ENCODE data around the gene ZNF467.

Gene ZNF467

DNA sequence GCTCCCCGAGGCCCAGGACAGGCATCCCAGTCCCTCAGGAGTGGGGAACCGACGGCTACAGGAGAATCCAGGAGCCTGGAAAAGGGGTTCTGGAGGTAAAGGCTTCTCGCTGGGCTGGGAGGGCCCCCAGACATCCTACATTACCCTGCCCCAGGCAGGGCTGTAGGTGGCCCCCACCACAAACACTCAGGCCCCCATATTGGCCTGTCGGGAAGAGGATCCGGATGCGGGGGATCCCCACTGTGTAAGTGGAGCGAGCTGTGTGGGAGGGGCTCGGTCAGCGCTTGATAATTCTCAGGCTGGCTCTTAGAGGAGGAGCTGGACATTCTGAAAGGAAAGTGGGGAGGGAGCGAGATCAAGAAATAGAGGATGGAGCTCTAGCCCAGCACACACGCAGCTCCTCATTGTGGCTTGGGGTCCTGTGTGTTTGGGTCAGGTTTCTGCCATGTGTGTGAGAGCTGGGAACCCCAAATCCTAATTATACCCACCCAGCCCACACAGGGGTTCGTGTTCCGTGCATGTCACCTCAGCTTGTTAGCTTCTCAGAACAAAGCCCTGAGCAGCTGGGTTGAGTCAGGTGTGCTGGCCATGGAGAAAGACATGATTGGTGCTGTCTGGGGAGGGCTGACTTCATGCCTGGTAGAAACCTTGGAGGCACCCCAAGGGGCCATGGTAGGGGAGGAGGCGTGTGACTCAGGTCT lies 49.4 kb downstream of the ZNF467 start:
- no peak for FAIRE-seq

DNA sequence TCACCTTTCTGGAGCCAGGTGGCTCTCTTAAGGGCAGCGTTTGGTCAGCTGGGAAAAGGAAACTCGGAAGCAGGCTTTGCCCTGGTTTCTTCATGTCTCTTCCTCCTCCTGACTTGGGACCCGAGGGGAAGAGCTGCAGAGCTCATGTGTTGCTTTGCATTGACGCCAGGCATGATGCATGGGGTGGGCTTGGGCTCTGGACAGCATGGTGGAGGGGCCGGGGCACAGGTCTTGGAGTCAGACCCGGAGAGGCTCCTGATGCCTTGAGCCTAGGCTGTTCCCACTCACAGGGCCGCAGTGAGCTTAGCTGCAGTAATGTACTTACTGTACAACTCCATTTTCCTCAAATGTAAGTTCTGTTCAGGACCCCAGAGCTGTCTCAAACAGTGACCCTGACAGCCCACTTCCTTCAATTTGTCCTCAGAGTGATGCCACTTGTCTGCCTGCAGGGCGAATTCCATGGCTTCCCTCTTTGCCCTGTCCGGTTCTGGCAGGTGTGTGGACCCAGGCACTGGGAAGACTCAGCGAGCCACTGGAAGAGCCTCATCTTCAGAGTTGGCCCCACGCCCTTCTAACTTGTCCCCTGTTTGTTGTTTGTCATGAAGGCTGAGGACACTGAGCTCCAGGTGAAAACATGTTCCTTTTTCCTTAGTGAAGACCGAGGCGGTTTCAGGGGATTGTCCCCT lies 50.2 kb downstream of the ZNF467 start:
- FAIRE-seq = no peak

DNA sequence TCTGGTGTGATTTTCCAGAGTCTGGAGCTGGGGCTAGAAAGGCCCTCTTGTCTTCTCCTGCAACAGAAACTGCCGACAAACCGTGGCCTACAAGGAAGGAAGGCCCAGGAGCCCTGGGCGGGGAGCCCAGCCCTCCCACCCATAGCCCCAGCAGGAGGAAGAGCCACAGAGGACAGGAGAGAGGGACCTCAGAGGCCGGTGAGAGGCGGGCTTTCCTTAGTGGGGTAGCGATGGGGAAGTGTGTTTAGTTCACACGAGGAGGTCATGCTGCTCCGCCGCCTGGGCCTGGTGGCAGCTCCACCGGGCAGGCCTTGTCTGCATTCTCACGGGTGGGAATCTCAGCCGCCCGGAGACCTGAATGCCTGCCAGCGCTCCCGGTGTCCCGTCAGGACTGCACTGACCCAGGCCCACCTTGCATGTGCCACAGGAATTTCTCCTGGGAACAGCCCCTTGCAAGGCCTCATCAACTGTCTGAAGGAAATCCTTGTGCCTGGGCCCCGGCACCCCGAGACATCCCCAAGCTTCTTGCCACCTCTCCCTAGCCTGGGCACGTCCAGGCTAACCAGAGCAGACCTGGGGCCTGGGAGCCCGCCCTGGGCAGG lies 50.9 kb downstream of the ZNF467 start:
- FAIRE-seq = no peak

DNA sequence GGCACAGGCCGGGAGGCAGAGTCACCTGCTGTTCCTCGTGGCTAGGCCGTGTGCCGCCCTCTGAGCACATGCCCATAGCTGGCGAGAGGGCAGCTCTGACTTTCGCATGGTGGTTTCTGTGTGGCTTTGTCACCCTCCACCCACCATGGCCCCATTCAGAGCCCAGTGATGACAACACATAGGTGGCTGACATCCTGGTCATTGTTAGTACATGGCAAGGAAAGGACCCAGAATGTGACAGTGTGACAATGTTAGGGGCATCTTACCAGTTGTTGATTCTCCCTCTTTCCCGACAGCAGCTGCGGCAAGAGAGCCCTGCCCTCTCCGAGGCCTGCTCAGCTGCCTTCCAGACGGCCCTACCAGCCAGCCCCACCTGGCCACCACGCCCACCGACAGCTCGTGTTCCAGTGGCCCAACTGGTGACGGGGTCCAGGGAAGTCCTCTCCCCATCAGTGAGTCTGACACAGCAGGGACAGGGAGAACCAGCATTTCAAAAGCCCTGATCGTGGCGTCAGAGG lies 52.2 kb downstream of the ZNF467 start:
- FAIRE-seq = no peak

DNA sequence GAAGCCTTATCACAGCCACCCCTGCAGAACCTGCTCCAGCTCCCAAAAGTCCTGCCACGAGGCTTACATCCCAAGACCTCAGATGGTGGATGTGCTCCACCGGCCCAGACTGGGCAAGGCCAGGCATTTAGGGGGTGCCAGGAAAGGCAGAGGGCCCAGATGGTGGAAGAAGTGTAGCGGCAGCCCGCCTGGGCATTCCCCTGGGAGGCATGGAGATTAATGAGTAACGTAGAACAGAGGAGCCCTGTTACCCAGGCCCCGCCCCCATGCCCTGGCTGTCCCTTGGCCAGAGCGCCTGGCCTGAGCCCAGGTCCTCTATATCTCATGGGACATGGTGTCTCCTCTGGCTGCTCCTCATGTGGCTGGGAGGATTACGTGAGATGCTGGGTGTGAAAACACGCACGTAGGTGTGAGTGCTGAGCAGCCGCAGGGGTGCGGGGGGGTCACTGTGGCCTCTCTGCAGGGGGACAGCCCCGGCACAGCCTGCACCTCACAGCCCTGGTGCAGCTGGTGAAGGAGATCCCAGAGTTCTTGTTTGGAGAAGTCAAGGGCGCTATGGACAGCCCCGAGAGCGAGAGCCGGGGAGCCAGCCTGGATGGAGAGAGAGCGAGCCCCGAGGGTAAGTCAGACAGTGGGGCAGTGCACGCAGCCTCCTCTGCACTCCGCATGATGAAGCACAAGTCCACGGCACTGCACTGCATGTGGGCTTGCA lies 52.9 kb downstream of the ZNF467 start:
- FAIRE-seq = no peak

DNA sequence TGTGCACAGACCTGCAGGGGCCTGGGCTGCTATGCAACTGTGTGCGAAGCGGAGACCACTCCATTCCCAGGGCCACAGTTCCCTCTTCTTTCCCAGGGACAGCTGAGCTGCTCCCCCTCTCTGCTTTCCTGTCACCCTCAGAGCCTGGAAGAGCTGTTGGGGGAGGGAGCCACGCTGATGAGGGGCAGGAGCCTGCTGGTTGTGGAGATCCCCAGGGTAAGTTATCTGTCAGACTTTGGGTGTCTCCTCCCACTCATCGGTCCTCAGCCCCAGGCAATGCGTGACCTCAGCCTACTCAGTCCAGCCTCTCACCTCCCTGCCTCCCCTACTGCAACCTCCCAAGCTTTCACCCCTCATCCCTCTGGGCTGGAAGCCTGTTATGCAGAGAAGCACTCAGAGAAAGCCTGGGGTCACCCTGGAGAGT lies 53.5 kb downstream of the ZNF467 start:
- FAIRE-seq = no peak

DNA sequence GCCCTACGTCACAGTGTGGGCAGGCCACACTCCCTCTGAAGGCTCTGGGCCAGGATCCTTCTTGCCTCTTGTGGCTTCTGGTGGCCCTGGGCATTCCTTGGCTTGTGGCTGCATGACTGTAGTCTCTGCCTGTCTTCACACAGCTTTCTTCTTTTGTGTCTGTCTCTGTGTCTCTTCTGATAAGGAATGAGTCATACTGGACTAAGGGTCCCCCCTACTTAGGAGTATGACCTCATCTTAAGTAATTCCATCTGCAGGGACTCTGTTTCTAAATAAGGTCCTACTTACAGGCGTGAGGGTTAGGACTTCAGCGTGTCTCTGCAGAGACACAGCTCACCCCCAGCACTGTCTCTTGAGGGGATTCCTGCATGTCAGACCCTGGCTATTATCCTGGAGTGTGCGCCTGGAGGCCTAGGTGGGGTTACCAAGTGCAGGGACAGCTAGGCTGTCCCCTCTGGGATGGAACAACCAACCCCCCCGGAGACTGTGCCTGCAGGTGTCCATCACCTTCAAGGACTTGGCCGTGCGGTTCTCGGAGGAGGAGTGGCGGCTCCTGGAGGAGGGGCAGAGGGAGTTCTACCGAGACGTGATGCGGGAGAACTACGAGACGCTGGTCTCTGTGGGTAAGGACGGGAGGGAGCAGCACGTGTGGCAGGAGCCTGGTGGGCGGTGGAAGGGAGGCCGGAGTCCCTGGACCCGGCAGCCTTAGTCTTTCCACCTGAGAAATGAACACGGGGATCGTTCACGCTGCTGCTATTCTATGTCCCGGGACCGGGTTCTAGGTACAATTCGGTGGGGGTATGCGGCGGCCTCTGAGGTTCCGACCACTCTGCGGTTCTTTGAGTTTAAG lies 54.1 kb downstream of the ZNF467 start:
- FAIRE-seq = no peak

DNA sequence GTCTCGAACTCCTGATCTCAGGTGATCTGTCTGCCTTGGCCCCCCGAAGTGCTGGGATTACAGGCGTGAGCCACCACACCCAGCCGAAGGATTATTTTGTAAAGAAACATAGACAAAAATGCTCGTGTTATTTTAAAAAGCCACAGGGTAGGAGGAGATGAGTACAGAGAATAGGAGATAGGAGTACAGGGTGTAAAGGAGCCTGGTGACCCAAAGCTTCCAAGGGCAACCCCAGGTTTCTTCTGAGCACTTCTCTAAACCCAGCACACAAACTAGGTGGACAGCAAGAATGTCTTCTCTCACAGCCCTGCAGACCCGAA lies 54.7 kb downstream of the ZNF467 start:
- FAIRE-seq = no peak

DNA sequence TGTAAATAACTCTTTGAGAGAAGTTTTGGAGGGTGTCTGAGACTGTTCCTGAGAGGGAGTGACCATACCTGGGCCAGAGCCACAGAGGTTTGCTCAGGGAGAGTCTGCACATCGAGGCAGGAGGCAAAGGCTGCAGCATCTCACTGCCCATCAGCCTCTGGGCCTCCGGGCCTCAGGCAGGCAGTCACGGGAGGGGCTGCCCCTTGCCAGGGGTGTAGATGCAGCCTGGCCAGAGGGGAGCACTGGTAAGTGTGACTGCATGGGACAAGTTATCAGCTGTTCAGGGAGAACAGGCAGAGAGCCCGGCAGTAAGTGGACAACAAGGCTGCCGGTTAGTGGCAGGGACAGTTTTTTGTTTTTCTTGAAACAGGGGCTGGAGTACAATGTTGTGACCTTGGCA lies 55.9 kb downstream of the ZNF467 start:
- no peak for FAIRE-seq

DNA sequence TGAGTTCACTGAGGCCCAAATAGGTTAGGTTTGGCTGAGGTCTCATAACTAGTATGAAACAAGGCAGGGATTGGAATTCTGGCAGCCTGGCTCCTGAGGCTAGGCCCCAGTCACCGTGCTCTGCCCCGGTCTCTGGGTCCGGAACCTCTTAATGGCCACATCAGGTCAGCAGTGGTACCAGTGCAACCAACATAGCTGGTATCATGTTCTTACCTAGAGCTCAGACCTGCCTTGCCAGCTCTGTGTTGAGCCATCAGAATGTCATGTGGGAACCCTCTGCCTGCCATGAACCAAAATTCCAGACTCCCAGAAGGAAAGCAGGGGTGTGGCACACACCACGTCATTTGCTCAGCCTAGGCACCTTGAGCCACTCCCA lies 56.5 kb downstream of the ZNF467 start:
- FAIRE-seq = no peak

DNA sequence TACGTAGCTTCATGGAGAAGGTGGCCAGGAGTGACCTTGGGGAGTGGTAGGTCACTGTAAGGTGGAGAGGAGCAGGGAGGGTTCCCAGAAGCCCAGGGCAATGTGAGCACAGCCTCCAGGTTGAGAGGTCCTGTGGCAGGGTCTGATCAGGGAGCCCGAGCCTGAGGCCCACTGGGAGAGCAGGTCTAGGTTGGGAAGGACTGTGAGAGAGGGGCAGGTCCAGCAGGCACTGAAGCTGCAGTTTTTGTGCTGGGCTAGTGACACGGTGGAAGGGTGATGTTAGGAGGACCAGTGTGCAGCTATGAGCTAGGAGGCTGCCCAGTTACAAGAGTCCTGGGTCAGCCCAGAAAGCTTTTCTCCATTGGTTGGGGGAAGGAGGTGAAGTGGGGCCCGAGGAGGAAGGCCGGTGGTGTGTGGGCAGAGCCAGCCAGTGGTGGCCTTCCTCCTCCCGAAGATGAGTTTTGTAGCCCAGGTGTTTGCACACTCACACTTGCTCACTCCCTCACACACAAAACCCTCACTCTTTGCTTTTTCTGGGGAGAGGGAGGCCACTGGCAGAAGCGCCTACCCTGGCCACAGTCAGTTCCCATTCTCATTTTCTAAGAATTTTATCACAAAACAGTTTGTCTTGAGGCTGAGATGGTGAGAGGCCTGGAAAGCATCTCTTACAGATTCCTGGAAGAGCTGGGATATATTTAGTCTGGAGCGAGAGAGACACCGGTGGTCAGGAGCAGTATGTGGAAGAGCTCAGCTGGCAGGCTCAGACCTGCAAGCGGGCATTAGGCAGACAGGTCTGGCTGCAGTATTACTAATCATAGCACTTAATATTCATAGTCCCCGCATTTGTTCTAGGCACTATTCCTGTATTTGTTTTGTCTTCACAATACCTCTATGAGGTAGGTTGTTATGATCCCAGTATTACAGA lies 57.1 kb downstream of the ZNF467 start:
- no peak for FAIRE-seq

DNA sequence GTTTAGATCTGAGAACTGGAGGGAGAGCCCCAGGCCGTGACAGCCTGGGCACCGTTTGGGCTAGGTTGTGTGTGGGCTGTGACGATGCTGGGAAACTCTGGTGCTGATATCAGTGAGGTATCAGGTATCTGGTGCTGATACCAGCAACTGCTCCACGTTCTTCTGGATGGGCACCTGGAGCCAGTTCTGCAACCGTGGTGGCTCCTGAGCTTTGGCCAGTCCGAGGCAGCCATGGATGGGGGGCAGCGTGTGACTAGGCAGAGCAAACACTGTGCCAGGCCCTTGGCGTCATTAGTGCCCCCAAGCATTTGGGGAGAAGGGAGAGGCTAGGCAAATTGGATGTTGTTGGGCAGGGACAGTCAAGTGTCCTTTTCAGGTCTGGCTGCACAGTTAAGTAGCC lies 57.9 kb downstream of the ZNF467 start:
- no peak for FAIRE-seq

DNA sequence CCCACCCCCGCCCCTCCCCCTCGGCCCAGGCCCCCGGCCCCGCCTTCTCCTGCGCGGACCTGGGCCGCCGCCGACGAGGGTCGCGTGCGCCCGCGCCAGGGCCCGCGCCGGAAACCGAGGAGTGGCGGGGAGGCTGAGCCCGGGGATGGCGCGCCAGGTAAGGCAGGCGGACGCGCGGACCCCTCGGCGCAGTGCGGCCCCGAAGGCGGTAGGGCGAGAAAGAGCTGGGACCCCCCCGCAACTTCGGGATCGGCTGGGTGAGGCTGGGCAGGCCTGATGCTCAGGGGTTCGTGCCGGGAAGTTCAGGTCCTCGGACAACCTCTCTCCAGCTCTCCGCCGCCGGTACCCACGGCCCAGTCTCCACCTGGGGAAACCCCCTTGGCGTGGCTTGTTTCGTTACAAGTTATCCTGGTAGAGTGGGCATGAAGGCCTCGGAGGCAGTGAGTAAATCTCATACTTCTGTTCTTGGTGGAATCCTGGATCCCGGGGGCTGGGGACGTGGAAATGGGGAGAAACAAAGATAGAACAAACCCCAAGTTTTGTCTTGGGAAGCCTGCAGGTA lies 58.4 kb downstream of the ZNF467 start:
- FAIRE-seq = no peak

All from TTC549 (cell line).